HG03469 (cell line): ENCODE data around the gene ILF2.

Experiments used
- ATAC-seq: cut with Tn5 transposase; IDR thresholded peaks from one replicate; pipeline ENCODE4 v1.9.1; 2021; ENCODE audit warnings: mild to moderate bottlenecking, moderate library complexity, moderate number of reproducible peaks; ENCODE audit not compliant: unreplicated experiment

ILF2 gene

DNA sequence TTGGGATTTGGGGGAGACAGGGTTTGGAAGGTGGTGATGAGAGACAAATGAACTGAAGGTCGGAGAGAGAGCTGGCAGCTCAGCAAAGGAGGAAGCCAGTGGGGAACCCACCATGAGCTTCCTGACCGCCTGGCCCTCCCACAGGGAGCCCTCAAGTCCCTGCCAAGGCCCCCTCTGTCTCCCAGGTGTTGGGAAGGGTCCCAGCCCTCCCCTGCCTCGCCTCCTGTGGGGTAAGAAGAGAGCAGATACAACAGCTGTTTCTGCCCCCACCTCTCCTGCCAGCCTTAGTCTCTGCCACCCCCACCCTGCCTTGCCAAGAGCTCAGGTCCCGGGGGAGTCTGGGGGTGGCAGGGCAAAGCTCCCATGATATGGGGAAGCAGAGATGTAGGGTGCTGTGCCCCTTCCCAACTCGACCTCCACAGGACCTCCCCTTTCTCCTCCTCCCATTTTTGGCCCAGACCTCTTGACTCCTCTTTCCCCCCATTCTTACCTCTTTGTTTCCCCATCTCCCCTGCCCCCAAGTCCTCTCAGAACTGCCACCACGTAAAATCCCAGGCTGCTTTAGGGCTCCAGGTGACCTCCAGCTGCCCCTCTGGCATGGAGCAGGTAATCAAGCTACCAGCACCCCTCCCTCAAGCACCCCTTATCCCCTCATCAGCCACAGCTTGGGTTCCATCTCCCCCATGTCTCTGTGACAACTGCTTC lies 42.0 kb downstream of the ILF2 start:
- no peak for ATAC-seq

DNA sequence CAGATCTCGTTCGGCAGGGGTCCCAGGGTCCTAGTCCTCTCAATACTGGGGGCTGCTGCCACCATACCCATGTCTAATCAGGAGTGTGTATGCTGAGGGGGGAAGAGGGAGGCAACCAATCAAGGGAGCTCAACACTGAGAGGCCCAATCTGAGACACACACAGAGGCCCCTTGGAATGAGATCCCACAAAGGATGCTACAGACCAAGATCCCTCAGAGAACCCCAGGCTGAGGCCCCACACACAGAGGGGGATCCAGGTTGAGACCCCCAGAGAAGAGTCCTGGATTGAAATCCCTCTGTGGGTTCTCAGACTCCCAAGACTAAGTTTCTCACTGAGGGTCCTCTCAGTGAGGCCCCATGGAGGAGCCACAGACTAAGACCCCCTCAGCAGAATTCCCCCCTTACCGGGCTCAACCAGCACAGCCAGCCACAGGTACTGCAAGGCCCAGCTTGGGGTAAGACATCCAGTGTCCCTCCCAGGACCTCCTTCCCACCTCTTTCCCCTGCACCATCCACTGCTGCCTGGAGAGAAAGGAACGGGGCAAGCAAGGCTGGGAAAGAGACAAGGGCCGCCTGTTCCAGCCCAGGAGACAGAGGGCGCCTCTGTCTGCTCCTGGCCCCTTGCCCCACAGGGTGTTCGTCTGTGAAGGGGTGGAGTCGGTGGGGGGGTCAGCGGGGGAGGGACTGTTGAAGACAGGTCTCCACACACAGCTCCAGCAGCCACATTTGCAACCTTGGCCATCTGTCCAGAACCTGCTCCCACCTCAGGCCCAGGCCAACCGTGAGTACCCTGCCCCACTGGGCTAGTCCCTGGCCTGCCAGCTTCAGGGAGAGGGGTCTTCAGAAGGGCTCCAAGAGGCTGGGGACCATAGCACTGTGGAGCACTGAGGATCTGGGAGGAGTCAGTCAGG lies 42.8 kb downstream of the ILF2 start, which contains the start of gene S100A1:
Gene S100A1, plus strand, starts transcription at position 720 of the 912 bp plus-strand sequence. CDS start 2,088 bp downstream, outside the sequence.
- no peak for ATAC-seq

DNA sequence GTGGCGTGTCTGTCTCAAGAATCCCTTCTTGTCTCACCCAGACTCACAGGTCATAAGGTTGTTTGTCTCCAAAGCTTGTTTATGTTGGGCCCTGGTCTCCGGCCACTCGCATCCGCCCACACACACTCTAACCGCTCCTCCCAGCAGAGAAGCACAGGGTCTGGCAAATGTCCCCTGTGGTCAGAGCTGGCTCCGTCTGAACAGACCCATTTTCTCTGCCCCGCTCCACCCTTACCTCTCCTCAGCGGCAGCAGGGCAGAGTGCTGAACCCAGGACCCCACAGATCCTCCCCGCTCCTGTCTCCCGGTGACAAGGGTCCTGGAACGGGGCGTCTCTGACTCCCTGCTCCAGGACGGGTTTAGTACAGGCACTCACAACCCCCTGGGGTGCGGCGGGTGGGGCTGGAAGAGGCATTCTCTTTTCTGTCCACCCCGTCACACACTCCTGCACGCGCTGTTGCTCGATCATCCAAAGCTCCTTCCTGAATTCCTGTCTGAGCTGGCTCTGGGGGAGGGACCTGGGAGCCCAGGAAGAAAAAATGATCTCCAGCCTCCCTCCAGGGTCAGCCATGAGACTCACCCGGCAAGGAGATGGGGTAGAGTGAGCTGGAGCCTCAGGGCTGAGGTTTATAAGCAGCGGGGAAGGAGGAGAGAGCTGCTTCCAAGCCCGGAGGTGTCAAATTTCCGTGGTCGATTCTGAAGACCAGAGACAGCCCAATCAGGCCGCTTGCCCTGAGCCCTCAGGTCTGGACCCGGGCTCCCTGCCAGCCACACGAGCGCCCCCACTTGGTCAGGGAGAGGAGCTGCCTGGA lies 43.7 kb downstream of the ILF2 start, which contains the start of gene S100A13:
Gene S100A13, minus strand, starts transcription at position 602 of the 811 bp plus-strand sequence. CDS start 1,033 bp downstream, outside the sequence.
- no peak for ATAC-seq

DNA sequence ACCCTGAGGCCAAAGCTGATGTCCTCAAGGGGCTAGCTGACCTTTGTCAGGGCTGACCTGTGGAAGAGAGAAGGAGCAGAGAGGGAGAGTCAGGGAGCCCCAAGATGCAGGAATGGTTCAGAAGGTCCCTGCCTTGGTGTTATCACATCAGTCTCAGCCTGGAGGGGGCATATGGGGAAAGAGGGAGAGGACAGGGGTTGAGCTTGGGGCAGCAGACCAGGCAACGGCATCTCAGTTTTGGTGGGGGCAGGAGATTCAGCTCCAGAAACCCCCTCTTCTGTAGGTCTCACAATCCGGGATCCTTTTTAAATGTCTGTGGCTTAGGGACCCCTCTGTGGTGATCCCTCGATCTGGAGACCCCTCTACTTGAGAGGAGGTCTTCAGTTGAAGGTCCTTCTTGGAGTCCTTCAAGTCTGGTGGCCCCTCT lies 44.3 kb downstream of the ILF2 start:
- ATAC-seq, result no peak

DNA sequence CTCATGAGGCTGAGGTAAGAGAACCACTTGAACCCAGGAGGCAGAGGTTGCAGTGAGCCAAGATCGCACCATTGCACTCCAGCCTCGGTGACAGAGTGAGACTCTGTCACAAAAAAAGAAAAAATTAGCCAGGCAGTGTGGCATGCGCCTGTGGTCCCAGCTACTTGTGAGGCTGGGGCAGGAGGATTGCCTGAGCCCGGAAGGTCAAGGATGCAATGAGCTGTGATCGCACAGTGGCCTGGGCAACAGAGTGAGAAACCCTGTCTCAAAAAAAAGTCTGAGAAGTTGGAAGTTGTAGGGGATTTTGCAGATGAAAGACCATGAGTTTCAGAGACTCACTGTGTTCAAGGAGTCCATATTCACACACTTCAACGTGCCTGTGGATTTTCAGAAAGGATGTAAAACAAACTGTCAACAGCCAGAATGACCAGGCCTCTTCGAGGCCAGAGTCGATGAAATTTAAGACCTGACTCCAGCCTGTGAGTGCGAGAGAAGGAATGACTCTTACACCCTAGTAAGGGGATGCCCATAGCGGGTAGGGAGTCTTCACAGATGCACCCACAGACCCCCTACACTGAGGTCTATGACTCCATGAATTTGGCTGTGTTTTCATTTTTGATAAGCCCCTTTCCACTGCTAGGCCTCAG lies 45.7 kb downstream of the ILF2 start:
- ATAC-seq, result no peak

DNA sequence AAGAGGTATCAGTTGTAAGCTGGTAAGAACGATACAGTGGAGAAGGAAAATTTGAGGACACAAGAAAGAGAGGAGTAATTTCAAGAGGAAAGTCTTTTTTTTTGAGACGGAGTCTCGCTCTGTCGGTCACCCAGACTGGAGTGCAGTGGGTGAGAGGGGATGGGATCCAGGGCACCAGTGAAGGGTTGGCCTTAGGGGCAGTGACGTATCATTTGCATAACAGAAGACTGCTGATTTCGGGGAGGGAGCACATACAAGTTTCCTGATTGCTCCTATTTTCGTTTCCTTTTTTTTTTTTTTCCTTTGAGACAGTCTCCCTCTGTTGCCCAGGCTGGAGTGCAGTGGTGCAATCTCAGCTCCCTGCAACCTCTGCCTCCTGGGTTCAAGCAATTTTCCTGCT lies 47.7 kb downstream of the ILF2 start:
- ATAC-seq, result no peak

DNA sequence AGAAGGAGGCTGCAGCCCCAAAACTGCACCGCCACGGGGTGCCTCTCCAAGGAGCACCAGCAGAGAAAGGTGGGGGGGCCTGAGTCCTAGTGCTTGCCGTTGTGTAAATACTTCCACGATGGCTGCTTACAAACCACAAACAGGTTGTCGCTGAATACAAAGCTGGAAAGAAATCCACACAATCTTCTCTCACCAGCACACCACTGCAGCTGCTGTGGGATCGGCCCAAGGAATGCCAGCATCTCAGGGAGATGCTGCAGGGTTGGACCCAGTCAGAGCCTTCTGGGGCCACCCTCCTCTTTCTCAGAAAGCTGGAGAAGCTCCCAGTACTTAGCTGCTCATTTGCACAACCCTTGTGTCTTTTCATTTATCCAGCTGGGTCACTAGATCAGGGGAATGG lies 51.6 kb downstream of the ILF2 start:
- no peak for ATAC-seq

DNA sequence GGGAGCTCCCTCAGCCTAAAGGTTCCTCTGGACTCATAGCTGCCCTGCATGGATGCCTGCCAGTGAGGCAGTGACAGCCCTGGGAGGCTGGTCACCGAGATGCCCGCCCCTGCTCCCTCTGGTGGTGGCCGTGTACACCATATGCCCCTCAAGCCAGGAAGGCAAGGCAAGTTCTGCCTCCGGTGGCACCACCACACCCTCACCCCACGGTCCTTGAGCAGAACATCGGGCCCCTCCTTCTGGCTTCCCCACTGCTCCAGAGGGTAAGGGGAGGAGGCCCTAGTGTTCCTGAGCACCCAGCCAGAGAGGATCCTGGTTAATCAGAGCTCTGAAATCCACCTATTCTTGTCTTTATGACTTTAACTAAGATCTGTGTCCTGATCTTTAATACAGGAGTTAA lies 53.1 kb downstream of the ILF2 start:
- ATAC-seq, result no peak

DNA sequence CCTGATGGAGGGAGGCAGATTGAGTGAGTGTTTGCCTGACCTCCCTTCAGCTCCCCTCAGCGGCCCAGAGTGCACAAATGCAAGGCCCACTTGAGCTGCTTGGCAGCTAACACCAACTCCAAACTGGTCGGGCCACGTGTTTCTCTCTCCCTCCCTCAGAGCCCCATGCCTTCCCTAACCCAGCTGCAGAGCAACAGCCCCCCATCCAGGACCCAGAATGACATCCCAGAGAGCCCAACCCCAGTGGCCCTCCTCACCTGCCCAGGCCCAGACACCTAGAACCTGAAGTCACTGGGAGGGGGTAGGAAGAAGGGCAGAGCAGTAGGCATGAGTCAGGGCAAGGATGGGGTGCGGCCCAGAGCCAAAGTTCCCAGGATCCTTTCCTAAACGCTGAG lies 53.9 kb downstream of the ILF2 start:
- no peak for ATAC-seq

DNA sequence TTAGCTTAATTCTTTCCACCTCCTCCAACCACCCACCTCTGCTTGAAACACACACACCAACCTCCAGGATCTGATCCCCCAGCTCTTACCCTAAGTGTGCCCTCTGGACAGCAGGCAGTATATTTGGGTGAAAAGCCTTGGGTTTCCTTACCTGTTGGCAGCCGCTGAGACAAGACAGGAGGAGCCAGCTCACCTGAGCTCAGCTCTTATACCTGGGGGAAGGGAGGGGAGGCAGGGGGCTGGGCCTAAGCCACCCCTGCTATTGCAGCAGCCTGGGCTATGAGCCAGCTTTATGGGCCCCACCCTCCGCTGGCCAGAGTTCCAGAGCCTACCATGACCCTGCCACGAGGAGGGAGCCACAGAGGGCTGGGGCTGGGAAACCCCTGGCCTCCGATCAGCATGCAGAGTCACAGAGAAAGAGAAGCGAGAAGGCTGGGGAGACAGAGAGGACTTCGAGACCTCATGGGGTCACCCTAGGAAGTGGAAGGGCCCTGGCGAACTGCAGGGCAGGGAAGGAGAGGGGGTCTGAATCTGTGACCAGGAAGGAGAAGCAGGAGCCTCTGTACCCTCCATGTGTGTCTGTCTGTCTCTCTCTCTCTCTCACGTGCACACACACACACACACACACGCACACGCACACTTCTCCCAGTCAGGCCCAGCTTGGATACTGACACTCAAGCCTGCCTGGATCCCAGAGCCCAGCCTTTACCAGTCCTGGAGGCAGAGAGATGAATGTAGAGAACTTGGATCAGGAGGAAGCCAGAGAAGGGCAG lies 54.5 kb downstream of the ILF2 start, which contains the start of gene S100A14:
Gene S100A14, minus strand, starts transcription at position 182 of the 773 bp plus-strand sequence. CDS start 467 bp downstream, outside the sequence.
- no peak for ATAC-seq

DNA sequence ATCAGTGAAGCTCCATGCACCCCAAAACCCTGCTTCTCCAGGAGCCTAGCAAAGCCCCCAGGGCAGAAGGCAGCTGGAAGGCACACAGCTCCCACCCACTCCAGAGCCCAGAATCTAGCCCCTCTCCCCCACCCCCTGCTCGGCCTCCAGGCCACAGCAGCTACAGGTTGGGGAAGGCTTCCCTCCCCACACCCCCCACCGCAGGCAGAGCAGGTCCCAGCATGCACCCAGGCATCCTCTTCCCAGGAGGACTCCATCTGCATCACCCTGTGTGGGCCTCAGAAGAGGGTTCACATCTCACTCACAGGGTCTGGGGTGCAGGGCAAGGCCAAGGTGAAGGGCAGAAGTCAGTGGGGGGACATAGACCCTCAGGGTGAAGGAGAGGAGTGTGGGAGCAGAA lies 55.4 kb downstream of the ILF2 start:
- ATAC-seq, result no peak

DNA sequence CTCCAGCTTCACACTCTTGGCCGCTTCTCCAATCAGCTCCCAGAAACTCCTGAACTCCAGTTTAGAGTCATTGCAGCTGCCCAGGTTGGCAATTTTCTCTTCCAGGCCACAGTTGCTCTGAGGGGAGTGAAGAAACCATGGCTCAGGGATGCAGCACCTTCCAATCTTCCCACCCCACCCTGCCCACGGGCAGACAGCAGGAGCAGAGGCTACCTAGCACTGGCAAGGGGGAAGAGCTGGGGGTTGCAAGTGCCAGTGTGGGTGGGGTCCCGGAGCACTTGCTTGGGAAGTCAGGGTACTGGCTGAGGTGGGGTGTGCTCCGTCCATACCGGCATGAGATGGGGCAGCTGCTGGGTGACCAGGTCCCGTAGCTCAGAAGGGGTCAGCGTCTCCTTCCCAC lies 55.9 kb downstream of the ILF2 start:
- no peak for ATAC-seq

DNA sequence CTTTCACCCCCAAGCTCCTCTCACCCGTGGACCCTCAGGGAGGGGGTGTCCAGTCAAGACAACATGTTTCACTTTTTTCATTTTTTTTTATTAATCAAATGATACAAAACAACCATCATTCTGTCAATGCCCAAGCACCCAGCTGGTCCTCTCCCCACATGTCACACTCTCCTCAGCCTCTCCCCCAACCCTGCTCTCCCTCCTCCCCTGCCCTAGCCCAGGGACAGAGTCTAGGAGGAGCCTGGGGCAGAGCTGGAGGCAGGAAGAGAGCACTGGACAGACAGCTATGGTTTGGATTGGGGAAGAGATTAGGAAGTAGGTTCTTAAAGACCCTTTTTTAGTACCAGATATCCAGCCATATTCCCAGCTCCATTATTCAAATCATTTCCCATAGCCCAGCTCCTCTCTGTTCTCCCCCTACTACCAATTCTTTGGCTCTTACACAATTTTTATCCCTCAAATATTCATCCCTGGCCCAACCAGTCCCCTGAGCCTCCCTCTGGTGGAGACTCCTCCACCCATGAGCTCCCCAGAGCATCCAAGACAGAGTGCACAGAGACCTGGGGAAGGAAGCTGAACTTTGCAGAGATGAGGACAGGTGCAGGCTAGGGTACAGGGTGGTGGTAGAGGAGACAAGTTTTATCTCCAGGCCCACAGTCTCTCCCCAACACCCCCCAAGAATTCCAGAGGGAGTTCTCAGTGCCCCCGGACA lies 56.4 kb downstream of the ILF2 start:
- no peak for ATAC-seq

DNA sequence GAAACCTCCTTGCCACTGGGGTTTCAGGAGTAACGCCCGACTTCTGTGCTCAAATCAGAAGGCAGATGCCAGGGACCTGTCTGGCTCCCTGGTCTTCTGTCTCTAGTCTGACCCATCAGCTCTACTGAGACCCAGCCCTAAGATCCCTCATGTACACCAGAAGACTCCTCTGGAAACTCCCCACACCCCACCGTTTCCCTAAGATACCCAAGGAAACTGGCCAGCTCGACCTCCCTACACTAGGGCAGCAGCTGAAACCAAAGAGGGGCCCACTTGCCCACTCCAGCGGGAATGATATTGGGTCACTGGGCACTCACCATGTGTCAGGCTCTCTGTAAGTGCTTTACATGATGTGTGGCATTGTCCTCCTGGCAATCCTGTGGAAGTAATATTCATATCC lies 57.4 kb downstream of the ILF2 start:
- ATAC-seq, result no peak

DNA sequence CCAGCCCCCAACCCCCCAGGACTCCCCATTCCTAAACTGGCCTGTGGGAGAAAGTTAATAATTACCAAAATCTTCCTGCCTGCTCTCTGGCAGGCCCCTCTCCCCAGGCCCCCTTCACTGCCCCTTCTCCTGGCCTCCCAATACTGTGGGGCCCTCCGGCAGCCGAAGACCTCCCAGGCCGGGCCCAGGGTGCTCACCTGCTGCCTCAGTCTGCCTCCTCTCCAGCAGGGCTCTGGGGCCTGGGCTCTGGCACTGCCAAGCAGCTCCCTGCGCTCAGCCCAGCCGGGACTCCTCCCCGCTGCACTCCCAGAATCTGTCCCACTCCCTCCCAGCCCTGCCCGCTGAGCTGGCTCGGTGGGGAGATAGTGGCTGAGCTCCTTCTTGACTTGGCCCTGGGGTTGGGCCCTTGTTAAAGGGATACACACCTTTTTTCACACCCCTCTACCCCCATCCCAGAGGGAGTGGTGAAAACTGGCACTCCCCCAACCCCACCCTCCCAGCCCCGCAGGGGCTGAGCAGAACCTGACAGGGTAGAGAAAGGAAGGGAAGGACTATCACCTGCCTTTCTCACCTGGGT lies 58.0 kb downstream of the ILF2 start, which contains the start of gene S100A16:
Gene S100A16, minus strand, starts transcription at position 383 of the 577 bp plus-strand sequence. CDS start 4,986 bp downstream, outside the sequence.
- ATAC-seq, result no peak

DNA sequence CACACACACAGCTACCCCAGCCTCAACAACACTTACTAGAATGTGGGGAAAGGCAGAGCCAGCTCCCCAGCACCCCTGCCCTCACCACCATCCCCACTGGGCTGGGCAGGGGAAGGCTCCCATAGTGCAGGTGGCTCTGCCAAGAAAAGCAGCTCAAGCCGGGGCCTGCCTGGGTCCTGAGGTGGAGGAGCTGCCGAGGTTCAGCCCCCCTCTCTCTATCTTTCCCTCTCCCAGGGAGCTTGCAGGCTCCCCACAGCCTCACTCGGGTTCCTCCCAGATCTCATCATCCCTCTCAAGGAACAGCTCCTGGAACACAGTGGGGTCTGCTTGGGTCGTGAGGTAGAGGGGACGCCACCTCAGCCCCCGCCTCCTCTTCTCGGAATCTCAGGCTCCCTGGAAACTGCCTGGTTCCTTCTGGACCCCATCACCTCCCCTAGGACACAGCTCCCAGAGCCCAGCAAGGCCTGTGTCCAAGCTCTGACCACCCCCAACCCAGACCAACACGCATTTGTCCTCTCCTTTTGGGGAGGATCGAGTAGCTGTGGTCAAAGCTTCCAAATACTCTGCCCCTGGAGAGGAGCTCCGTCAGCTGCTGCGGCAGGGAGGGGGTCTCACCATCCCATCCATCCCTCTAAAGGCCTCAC lies 58.6 kb downstream of the ILF2 start:
- ATAC-seq, result no peak
